OCI-LY7 (cell line): Measurements from ENCODE around the gene ANO2.

Experiments
- CTCF ChIP-seq: fragments of 200-600 bp; sonication (generic); conservative IDR thresholded peaks from 2 replicates; pipeline ENCODE4 v1.5.1; 2014; ENCODE audit warnings: mild to moderate bottlenecking, antibody characterized with exemption, low read length, moderate library complexity, mixed read lengths
- EZH2phosphoT487 ChIP-seq: fragments of 200-600 bp; sonication (generic); IDR thresholded peaks from 2 replicates; pipeline ENCODE4 v1.6.1; 2018; ENCODE audit warnings: low read depth, borderline replicate concordance, mild to moderate bottlenecking, mixed run types, antibody characterized with exemption, low read length, moderate library complexity, mixed read lengths

GRCh38 chr12:5570416-5570815 lies 374.6 kb downstream of the ANO2 start:
- TF ChIP-seq CTCF (no peak), EZH2phosphoT487 (no peak)
